ENCODE results near the gene BCAS3. TPM values are rescaled to one million over a fixed set of nuclear protein-coding genes. Genes with fewer than 3 reads are reported as not detected.

The BCAS3 gene
- total RNA-seq, 1 experiment from 2014 or later, result 26.3 TPM

DNA sequence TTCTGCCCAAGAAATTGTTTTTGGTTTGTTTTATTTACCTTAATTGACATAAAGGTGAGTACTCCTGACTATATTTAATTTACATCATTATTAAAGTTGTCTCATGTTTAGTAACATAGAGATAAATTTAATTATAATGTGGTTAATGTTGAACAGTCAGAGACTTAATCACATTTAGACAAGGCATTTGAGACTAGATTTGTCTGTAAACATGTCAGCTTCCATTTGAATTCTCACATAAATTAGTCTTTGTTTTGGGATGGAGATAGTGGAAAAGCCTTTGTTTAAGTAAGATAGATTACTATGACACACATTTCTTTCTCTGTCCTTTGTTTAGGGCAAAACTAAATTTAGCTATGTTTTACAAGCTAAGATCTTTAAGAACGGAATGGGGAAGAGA, 18.5 kb upstream of the BCAS3 start:
- Histone ChIP-seq H3K4me2 (ENCODE audit: low read length) (no peak overlapping the region), H2AFZ (ENCODE audit: low read depth, low read length, poor library complexity, severe bottlenecking) (no peak overlapping the region), H3K4me1 (ENCODE audit: control insufficient read depth in 1 of 2, insufficient read depth in 2 of 2, low read length in 2 of 2) (no peaks in the 10 kb centered on the region), H3K9me2 (ENCODE audit: insufficient read depth) (no peaks in the 10 kb centered on the region), H3K9ac (ENCODE audit: low read length) (no peak overlapping the region), H3K36me3 (ENCODE audit: control insufficient read depth in 1 of 2, insufficient read depth in 2 of 2, low read length in 2 of 2) (peaks cover 7 to 8% of the 10 kb centered on the region in 2 experiments; a peak in 3 of 4 replicates), H4K20me1 (ENCODE audit: insufficient read depth) (no peaks in the 10 kb centered on the region), H3K27ac (ENCODE audit: low read depth, low read length) (no peak overlapping the region), H3K79me2 (ENCODE audit: insufficient read depth, low read length) (peaks cover 18% of the 10 kb centered on the region; the same call in 1 of the 2 replicates), H3K9me3 (ENCODE audit: control insufficient read depth in 1 of 2, insufficient read depth in 1 of 2, low read depth in 1 of 2, low read length in 2 of 2) (no peaks in the 10 kb centered on the region), H3K4me3 (replicated peaks in 1 of 2; ENCODE audit: low read depth in 1 of 2, low read length in 2 of 2) (no peak overlapping the region), H3K27me3 (ENCODE audit: insufficient read depth, low read length) (no peaks in the 10 kb centered on the region)
- ChIA-PET CTCF (no interaction called here), RAD21 (ENCODE audit: low non-redundant PET in 1 of 2, low total read pairs in 2 of 2, uncharacterized antibody in 2 of 2, unreplicated experiment in 2 of 2) (no interaction called here), POLR2A (no interaction called here)
- TF ChIP-seq JUND (IDR thresholded peaks at IDR 0.05) (no peak), POLR2A (IDR thresholded peaks at IDR 0.05; ENCODE audit: borderline replicate concordance, extremely low read depth, insufficient read depth, insufficient read length) (no peak), SIN3A (IDR thresholded peaks at IDR 0.05; ENCODE audit: low read depth) (no peak), EGR1 (IDR thresholded peaks at IDR 0.05; ENCODE audit: low read depth) (no peak), SRF (IDR thresholded peaks at IDR 0.05; ENCODE audit: low read depth) (no peak)
- TF ChIP-seq, protein P1, sequence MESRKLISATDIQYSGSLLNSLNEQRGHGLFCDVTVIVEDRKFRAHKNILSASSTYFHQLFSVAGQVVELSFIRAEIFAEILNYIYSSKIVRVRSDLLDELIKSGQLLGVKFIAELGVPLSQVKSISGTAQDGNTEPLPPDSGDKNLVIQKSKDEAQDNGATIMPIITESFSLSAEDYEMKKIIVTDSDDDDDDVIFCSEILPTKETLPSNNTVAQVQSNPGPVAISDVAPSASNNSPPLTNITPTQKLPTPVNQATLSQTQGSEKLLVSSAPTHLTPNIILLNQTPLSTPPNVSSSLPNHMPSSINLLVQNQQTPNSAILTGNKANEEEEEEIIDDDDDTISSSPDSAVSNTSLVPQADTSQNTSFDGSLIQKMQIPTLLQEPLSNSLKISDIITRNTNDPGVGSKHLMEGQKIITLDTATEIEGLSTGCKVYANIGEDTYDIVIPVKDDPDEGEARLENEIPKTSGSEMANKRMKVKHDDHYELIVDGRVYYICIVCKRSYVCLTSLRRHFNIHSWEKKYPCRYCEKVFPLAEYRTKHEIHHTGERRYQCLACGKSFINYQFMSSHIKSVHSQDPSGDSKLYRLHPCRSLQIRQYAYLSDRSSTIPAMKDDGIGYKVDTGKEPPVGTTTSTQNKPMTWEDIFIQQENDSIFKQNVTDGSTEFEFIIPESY (IDR thresholded peaks at IDR 0.05; ENCODE audit: extremely low read depth, insufficient replicate concordance, low read length), result no peak
- TF ChIP-seq, protein P2, sequence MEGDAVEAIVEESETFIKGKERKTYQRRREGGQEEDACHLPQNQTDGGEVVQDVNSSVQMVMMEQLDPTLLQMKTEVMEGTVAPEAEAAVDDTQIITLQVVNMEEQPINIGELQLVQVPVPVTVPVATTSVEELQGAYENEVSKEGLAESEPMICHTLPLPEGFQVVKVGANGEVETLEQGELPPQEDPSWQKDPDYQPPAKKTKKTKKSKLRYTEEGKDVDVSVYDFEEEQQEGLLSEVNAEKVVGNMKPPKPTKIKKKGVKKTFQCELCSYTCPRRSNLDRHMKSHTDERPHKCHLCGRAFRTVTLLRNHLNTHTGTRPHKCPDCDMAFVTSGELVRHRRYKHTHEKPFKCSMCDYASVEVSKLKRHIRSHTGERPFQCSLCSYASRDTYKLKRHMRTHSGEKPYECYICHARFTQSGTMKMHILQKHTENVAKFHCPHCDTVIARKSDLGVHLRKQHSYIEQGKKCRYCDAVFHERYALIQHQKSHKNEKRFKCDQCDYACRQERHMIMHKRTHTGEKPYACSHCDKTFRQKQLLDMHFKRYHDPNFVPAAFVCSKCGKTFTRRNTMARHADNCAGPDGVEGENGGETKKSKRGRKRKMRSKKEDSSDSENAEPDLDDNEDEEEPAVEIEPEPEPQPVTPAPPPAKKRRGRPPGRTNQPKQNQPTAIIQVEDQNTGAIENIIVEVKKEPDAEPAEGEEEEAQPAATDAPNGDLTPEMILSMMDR (IDR thresholded peaks at IDR 0.05 in 2 of 3, conservative IDR thresholded peaks at IDR 0.05 in 1 of 3; ENCODE audit: borderline replicate concordance in 1 of 3, insufficient read depth in 1 of 3, low read depth in 2 of 3, low read length in 2 of 3), result no peak
- BruUV-seq (replicated peaks), result no TSS peak
- ATAC-seq (no peak), DNase-seq (ENCODE audit: low read depth, low spot score) (no peak)
- intact Hi-C loops (cut with micrococcal nuclease), result no loop called here

All from HCT116 (cell line).